Measurements from ENCODE around the gene CNTNAP4. TPM values are rescaled to one million over a fixed set of nuclear protein-coding genes. Genes with fewer than 3 reads are reported as not detected.

CNTNAP4 gene
- polyA plus RNA-seq, 3 donors: not detected

GRCh38 chr16:76518781-76519180 is 241.6 kb downstream of the CNTNAP4 start:
- H3K4me3 ChIP-seq (replicated peaks in 1 of 3; ENCODE audit: low read depth in 2 of 3, low read length in 3 of 3): no peak overlapping the region
- H3K27ac ChIP-seq (ENCODE audit: low read depth in 1 of 2, low read length in 2 of 2): no peak overlapping the region

DNA sequence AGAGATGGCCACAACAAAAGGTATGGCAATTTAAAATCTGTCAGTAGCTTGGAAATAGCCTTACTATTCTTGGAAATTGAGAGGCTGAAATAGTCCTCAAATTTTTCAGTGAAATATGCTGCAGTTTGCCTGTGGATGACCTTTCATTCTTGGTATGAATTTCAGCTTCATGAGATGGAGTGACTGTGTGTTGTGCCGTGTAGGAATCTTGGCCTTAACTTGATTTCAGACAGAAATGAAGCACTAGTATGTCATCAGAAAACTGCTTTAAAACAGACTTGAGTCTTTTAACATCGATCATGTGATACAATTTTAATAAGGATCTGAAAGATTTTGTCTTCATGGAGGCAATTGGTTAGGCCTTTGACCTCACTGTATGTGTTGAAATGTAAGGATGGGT is 247.2 kb downstream of the CNTNAP4 start:
- Histone ChIP-seq H3K9ac (ENCODE audit: insufficient read depth, low read length, poor library complexity, severe bottlenecking) (no peak overlapping the region), H3K27ac (ENCODE audit: low read depth in 1 of 2, low read length in 2 of 2) (no peak overlapping the region), H3K27me3 (ENCODE audit: control insufficient read depth in 2 of 2, insufficient read depth in 2 of 2, low read length in 2 of 2) (no peaks in the 10 kb centered on the region), H3K9me3 (replicated peaks in 1 of 2; ENCODE audit: control insufficient read depth in 1 of 2, insufficient read depth in 1 of 2, low read length in 2 of 2) (no peaks in the 10 kb centered on the region), H2AFZ (ENCODE audit: insufficient read depth, low read depth, low read length, poor library complexity, severe bottlenecking) (no peak overlapping the region), H3K36me3 (replicated peaks in 1 of 2; ENCODE audit: control insufficient read depth in 1 of 2, insufficient read depth in 2 of 2, low read length in 2 of 2) (no peaks in the 10 kb centered on the region), H3K4me2 (replicated peaks; ENCODE audit: extremely low read depth, low read length, poor library complexity, severe bottlenecking) (no peak overlapping the region), H3K4me3 (replicated peaks in 1 of 3; ENCODE audit: low read depth in 2 of 3, low read length in 3 of 3) (no peak overlapping the region), H3K4me1 (ENCODE audit: control insufficient read depth in 1 of 2, insufficient read depth in 2 of 2, low read length in 2 of 2) (no peaks in the 10 kb centered on the region), H3K79me2 (ENCODE audit: insufficient read depth, low read length) (no peaks in the 10 kb centered on the region), H4K20me1 (ENCODE audit: insufficient read depth, low read length) (no peaks in the 10 kb centered on the region)
- peaks cover 0 to 4% (median 0%) of the 10 kb centered on the region in 7 donors for H3K9me3 Mint-ChIP-seq
- WGBS (ENCODE audit: insufficient coverage): no CpG with 5 or more reads among the region's 2 CpGs
- no peak overlapping the region for H3K4me3 Mint-ChIP-seq
- H3K27me3 Mint-ChIP-seq (ENCODE audit: low read depth in 3 of 3): peaks cover 0 to 2% (median 2%) of the 10 kb centered on the region in 3 donors
- no peaks in the 10 kb centered on the region for H3K36me3 Mint-ChIP-seq
- intact Hi-C loops (cut with micrococcal nuclease): no loop called here
- TF ChIP-seq, protein P1, sequence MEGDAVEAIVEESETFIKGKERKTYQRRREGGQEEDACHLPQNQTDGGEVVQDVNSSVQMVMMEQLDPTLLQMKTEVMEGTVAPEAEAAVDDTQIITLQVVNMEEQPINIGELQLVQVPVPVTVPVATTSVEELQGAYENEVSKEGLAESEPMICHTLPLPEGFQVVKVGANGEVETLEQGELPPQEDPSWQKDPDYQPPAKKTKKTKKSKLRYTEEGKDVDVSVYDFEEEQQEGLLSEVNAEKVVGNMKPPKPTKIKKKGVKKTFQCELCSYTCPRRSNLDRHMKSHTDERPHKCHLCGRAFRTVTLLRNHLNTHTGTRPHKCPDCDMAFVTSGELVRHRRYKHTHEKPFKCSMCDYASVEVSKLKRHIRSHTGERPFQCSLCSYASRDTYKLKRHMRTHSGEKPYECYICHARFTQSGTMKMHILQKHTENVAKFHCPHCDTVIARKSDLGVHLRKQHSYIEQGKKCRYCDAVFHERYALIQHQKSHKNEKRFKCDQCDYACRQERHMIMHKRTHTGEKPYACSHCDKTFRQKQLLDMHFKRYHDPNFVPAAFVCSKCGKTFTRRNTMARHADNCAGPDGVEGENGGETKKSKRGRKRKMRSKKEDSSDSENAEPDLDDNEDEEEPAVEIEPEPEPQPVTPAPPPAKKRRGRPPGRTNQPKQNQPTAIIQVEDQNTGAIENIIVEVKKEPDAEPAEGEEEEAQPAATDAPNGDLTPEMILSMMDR (IDR thresholded peaks at IDR 0.05): no peak
- H3K4me1 Mint-ChIP-seq: no peaks in the 10 kb centered on the region
- no peak for DNase-seq
- H3K27ac Mint-ChIP-seq: no peak overlapping the region

More at GRCh38 chr16:76518781-76519180, 241.6 kb downstream of the CNTNAP4 start:
- no peaks in the 10 kb centered on the region for H4K20me1 ChIP-seq (ENCODE audit: insufficient read depth, low read length)
- no peak overlapping the region for H2AFZ ChIP-seq (ENCODE audit: insufficient read depth, low read depth, low read length, poor library complexity, severe bottlenecking)
- no peak overlapping the region for H3K9ac ChIP-seq (ENCODE audit: insufficient read depth, low read length, poor library complexity, severe bottlenecking)
- intact Hi-C loops (cut with micrococcal nuclease): no loop called here
- H3K4me2 ChIP-seq (replicated peaks; ENCODE audit: extremely low read depth, low read length, poor library complexity, severe bottlenecking): no peak overlapping the region
- H3K9me3 ChIP-seq (replicated peaks in 1 of 2; ENCODE audit: control insufficient read depth in 1 of 2, insufficient read depth in 1 of 2, low read length in 2 of 2): no peaks in the 10 kb centered on the region
- H3K36me3 ChIP-seq (replicated peaks in 1 of 2; ENCODE audit: control insufficient read depth in 1 of 2, insufficient read depth in 2 of 2, low read length in 2 of 2): no peaks in the 10 kb centered on the region
- TF ChIP-seq, protein P1 (IDR thresholded peaks at IDR 0.05): no peak
- H3K9me3 Mint-ChIP-seq: peaks cover 0 to 7% (median 0%) of the 10 kb centered on the region in 7 donors
- H3K4me1 Mint-ChIP-seq: no peaks in the 10 kb centered on the region
- H3K4me1 ChIP-seq (ENCODE audit: control insufficient read depth in 1 of 2, insufficient read depth in 2 of 2, low read length in 2 of 2): no peaks in the 10 kb centered on the region
- H3K79me2 ChIP-seq (ENCODE audit: insufficient read depth, low read length): no peaks in the 10 kb centered on the region
- no peak overlapping the region for H3K27ac Mint-ChIP-seq
- no peaks in the 10 kb centered on the region for H3K36me3 Mint-ChIP-seq
- no CpG with 5 or more reads among the region's 1 CpG for WGBS (ENCODE audit: insufficient coverage)
- no peak for DNase-seq
- peaks cover 0 to 2% (median 2%) of the 10 kb centered on the region in 3 donors for H3K27me3 Mint-ChIP-seq (ENCODE audit: low read depth in 3 of 3)
- no peak overlapping the region for H3K4me3 Mint-ChIP-seq
- H3K27me3 ChIP-seq (ENCODE audit: control insufficient read depth in 2 of 2, insufficient read depth in 2 of 2, low read length in 2 of 2): no peaks in the 10 kb centered on the region

All from CD14-positive monocyte (primary cell).